ENCODE results near the gene CRABP1. TPM values are rescaled to one million over a fixed set of nuclear protein-coding genes. Genes with fewer than 3 reads are reported as not detected.

Gene CRABP1
- total and polyA plus RNA-seq, 10 of the 15 experiments (the other 5 are each of a cell fraction or from before 2014, with no cell fraction given): 0.21 to 0.41 TPM; not detected in 8

DNA sequence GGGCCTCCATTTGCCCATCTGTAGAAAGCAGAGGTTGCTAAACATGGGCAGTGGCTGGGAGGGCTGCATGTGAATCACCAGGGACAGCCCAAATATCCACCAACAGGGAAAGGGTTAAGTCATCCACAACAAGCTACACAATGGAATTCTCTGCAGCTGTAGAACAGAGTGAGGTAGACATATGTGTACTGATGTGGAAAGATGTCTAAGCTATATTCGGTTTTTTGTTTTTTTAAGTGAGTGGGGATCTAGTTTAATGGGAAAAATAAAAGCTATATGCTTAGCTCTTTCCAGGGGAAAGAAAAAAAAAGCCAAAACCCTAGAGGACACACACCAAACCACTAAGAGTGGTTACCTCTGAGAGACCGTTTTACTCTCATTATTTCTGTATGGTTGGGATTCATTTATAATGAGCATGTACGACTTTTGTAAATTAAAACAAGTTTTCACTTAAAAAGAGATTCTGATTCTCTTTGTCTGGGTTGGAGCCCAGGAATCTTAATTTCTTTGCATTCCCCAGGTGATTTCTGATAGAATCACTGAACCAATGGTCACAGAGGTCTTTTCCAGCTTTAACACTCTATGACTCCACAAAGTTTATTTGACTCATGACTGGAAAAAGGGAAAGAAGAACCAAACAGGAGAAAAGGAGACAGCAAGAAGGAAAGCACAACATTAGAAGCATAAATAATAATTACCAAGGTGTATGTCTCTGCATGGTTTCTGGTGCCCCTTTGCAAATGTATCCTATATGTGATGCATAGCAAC is 19.1 kb downstream of the CRABP1 start:
- DNase-seq (ENCODE audit: low read depth, low spot score): no peak
- no peak for FAIRE-seq
- intact Hi-C loops (cut with micrococcal nuclease; ENCODE audit: unreplicated experiment): no loop called here
- no peak overlapping the region for H3K27ac ChIP-seq (ENCODE audit: control insufficient read depth, insufficient read depth)
- in situ Hi-C loops (cut with MboI): no loop called here
- no peak overlapping the region for H3K4me2 ChIP-seq (ENCODE audit: control insufficient read depth, insufficient read depth)
- ATAC-seq: no peak
- TF ChIP-seq TCF7 (IDR thresholded peaks at IDR 0.05; ENCODE audit: borderline replicate concordance): no peak
- no peak for TF ChIP-seq CBX3 (IDR thresholded peaks at IDR 0.05; ENCODE audit: borderline replicate concordance, low read depth)
- no peak for TF ChIP-seq SREBF2 (IDR thresholded peaks at IDR 0.05; ENCODE audit: low read length)
- TF ChIP-seq JUND (IDR thresholded peaks at IDR 0.05; ENCODE audit: low read depth, low read length): no peak
- no peak for TF ChIP-seq CBFB (IDR thresholded peaks at IDR 0.05; ENCODE audit: low read depth)
- TF ChIP-seq MXI1 (IDR thresholded peaks at IDR 0.05; ENCODE audit: low read depth, low read length): no peak
- TF ChIP-seq, protein P1, sequence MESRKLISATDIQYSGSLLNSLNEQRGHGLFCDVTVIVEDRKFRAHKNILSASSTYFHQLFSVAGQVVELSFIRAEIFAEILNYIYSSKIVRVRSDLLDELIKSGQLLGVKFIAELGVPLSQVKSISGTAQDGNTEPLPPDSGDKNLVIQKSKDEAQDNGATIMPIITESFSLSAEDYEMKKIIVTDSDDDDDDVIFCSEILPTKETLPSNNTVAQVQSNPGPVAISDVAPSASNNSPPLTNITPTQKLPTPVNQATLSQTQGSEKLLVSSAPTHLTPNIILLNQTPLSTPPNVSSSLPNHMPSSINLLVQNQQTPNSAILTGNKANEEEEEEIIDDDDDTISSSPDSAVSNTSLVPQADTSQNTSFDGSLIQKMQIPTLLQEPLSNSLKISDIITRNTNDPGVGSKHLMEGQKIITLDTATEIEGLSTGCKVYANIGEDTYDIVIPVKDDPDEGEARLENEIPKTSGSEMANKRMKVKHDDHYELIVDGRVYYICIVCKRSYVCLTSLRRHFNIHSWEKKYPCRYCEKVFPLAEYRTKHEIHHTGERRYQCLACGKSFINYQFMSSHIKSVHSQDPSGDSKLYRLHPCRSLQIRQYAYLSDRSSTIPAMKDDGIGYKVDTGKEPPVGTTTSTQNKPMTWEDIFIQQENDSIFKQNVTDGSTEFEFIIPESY (IDR thresholded peaks at IDR 0.05): no peak
- TF ChIP-seq, protein P2, sequence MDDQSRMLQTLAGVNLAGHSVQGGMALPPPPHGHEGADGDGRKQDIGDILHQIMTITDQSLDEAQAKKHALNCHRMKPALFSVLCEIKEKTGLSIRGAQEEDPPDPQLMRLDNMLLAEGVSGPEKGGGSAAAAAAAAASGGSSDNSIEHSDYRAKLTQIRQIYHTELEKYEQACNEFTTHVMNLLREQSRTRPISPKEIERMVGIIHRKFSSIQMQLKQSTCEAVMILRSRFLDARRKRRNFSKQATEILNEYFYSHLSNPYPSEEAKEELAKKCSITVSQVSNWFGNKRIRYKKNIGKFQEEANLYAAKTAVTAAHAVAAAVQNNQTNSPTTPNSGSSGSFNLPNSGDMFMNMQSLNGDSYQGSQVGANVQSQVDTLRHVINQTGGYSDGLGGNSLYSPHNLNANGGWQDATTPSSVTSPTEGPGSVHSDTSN (IDR thresholded peaks at IDR 0.05; ENCODE audit: insufficient replicate concordance, low read depth, low read length): no peak
- TF ChIP-seq FOXK2 (IDR thresholded peaks at IDR 0.05): no peak
- no peak for TF ChIP-seq WRNIP1 (IDR thresholded peaks at IDR 0.05; ENCODE audit: borderline replicate concordance, low read depth, low read length)
- no peak for TF ChIP-seq SUPT20H (IDR thresholded peaks at IDR 0.05; ENCODE audit: borderline replicate concordance, control insufficient read depth, low read depth, low read length)
- no peak for TF ChIP-seq ZBED1 (IDR thresholded peaks at IDR 0.05; ENCODE audit: borderline replicate concordance)
- no peak for TF ChIP-seq NR2C1 (IDR thresholded peaks at IDR 0.05)
- TF ChIP-seq NFXL1 (IDR thresholded peaks at IDR 0.05; ENCODE audit: borderline replicate concordance): no peak
- no peak for TF ChIP-seq CEBPB (IDR thresholded peaks at IDR 0.05; ENCODE audit: borderline replicate concordance in 1 of 2, low read depth in 2 of 2, low read length in 2 of 2)
- TF ChIP-seq RBBP5 (conservative IDR thresholded peaks at IDR 0.05): no peak
- ChIA-PET SMC1A (ENCODE audit: uncharacterized antibody, unreplicated experiment) (interaction anchor here (0.6 to 0.8 kb wide), 2 partner anchors 58 to 125 kb away, joined by 3 read pairs; no protein-coding TSS in a partner anchor), RAD21 (ENCODE audit: unreplicated experiment) (no interaction called here), POLR2A (no interaction called here), CTCF (no interaction called here)
- WGBS (ENCODE audit: insufficient coverage, insufficient replicate concordance, low lambda C conversion rate, missing lambda C conversion rate): 10% methylated on average over 3 of the region's 3 CpGs
- no peaks in the 10 kb centered on the region for H3K79me2 ChIP-seq (ENCODE audit: control insufficient read depth, insufficient read depth, low read length)
- H3K4me1 ChIP-seq (ENCODE audit: control insufficient read depth, insufficient read depth, low read length): no peaks in the 10 kb centered on the region
- no peak overlapping the region for H3K9ac ChIP-seq (ENCODE audit: control insufficient read depth, insufficient read depth, low read length)
- H4K20me1 ChIP-seq (ENCODE audit: control insufficient read depth, insufficient read depth): no peaks in the 10 kb centered on the region
- BruUV-seq (replicated peaks): no TSS peak
- H3K4me3 ChIP-seq: no peak overlapping the region
- H3K36me3 ChIP-seq (ENCODE audit: control insufficient read depth in 2 of 2, insufficient read depth in 2 of 2, low read length in 1 of 2): no peaks in the 10 kb centered on the region
- no peaks in the 10 kb centered on the region for H3K9me3 ChIP-seq (replicated peaks; ENCODE audit: control insufficient read depth, insufficient read depth, low read length)
- no peak overlapping the region for H2AFZ ChIP-seq (ENCODE audit: control insufficient read depth, low read depth, low read length)
- H3K27me3 ChIP-seq (replicated peaks in 1 of 2; ENCODE audit: control insufficient read depth in 2 of 2, insufficient read depth in 2 of 2, low read length in 1 of 2): no peaks in the 10 kb centered on the region; a peak in 1 of 4 replicates

Data from GM12878 (cell line).